GOT3 (cell line): ENCODE results near the gene PFKFB3.
"Not testable (repeated sequence)": the region's sequence is repeated elsewhere in the genome, so short reads cannot be mapped to it uniquely, and the experiment has no call there.

Experiments used
- DNase-seq: peaks from one replicate; lab custom pipeline; 2025; ENCODE audit warnings: mixed read lengths; lab: John Stamatoyannopoulos, UW

Gene PFKFB3

DNA sequence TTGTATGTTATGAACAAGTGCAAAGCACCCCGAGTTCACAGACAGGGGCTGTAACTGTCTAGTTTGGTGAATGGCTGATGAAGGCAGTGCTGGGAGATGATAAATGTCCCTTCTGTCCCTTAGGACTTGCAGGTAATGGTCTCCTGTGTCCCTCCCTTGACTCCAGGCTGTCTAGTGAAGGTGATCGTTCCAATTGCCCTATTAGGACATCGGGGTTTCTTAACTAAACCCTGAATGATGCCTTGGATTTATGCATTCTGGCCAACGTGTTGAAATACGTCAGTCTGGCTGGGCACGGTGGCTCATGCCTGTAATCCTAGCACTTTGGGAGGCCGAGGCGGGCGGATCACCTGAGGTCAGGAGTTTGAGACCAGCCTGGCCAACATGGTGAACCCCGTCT, 69.4 kb downstream of the PFKFB3 start:
- DNase-seq: no peak

DNA sequence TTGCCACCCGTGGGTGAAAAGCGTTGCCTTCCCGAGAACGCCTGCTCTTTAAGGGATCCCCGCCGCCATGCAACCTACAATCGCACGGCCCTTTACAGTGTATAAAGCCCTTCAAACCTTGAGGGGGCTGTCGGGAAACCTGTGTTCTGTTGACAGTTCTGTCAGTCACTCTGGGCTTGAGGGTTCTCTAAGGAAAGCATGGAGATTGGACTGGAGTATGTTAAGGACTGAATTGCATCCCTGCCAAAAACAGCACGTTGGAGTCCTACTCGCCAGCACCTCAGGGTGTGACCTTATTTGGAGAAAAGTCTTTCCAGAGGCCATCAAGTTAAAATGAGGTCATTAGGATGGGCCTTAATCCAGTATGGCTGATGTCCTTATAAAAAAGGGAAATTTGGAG, 70.6 kb downstream of the PFKFB3 start:
- no peak for DNase-seq

DNA sequence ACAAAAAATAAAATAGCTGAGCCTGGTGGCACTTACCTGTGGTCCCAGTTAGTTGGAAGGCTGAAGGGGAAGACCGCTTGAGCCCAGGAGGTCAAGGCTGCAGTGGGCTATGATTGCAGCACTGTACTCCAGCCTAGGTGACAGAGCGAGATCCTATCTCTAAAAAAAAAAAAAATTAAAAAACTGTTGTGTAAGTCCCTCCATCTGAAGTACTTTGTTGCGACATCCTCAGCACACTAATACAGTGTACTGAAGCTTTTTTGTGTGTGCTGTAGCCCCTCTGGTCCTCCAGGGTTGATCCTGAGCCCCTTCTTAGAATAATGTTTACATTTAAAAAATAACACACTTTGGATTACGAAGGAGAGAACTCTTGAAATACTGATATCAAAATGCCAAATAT, 71.3 kb downstream of the PFKFB3 start:
- no peak for DNase-seq

DNA sequence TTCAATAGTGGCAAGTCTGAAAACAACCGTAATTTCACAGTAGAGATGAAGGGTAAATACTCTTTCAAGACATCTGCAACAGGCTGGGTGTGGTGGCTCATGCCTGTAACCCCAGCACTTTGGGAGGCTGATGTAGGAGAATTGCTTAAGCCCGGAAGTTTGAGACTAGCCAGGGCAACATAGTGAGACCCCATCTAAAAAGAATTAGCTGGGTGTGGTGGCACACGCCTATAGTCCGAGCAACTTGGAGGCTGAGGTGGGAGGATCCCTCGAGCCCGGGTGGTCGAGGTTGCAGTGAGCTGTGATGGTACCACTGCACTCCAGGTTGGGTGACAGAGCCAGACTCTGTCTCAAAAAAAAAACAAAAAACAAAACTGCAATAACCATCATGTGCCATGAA, 71.8 kb downstream of the PFKFB3 start:
- DNase-seq: no peak

- peak; percentile 75 for DNase-seq
Measured at GRCh38 chr10:6275022-6275997, 72.6 kb downstream of the PFKFB3 start.

DNA sequence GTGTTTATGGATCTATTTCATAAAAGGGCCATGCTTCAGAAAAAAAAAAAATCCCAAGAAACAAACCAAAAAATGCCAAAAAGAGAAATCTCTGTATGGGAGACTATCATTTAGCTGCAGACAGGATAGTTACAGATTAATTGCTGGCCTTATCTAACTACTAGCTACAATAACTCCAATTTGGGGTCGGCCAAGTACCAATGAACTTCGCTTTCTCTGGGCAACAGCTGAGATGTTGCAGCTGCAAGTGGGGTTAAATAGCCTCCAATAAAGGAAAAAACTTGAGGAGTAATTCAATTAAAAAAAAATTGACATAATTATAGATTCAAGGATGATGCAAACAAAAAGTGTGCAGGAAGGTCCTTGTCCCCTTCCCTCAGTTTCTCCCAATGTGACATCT, 73.6 kb downstream of the PFKFB3 start:
- DNase-seq: no peak

DNA sequence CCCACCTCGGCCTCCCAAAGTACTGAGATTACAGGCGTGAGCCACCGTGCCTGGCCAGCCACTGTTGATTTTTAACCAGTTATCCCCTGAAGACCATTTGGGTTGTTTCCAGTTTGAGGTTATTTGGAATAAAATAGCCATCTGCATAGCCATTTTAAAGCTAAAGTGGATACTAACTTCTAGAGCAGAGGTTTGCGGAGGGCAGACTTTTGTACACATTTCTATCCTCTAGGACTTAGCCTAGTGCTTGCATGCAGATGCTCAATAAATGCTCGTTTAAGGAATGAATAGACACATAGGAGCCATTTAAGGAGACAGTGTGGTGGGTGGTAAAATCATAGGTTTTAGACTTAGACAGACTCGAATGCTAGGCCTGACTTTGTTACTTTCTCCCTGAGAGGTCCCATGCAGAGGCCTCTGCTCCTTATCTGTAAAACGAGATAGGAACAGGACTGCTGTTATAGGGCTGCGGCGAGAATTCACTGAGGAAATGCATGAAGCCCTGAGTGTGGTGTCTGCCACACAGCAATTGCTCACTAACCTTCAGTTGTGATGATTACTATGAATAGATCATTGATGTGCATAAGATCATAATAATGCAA, 75.9 kb downstream of the PFKFB3 start:
- no peak for DNase-seq

DNA sequence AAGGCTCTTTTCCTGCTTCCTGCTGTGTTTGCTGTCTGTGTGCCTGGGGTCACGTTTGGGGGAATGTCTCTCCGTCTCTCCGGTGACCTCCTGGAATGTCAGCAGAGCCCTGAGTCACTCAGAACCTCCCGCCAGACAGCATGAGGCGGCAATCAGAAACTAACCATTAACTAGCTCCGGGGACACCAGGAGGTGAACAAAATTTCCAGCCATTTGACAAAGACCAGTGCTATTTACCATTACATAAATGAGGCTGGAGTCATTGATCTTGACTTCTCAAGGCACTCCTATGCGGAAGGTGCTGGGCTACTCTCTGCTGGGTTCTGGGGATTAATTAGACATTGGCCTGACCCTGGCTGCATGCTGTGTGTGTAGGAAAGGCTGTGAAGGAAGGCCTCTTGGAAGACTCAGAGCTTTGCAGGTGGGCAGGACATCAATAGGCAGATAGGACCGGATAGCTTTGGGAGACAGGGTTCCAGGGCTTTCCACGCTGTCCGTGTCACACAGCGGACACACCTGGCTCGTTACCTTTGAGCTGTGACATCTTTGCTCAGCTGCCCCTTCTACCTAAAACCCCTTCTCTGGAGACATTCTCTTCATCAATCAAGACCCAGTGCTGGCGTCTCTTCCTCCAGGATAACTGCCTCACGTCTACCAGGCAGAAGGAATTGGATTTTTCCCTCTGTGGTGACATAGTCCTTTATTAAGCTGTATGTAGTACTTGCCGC, 77.0 kb downstream of the PFKFB3 start:
- no peak for DNase-seq

GRCh38 chr10:6280291-6280690, 77.6 kb downstream of the PFKFB3 start:
- DNase-seq: no peak

DNA sequence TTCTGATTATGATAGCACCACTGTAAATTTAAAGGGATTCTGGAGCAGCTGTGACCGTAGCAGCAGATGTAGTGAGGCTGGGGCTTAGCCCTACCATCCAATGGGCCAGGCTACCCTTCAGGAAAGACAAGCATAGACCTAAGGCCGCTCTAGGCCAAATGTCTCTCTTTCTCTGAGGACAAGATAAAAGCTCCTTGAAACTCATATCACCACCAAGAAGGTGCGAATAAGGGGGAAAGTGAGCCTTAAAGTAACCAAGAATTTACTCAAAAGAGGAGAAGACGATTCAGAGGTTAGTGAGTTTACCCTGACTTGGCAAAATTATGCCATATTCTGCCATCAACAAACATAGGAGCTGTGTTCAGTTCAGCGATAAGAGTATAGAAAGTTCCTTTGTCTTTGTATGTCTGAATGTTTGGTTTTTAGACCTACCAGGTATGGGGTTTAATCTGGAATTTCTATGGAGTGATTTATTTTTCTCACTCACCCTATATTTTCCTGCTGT, 79.8 kb downstream of the PFKFB3 start:
- no peak for DNase-seq

GRCh38 chr10:6283655-6284054, 80.9 kb downstream of the PFKFB3 start:
- DNase-seq: no peak

DNA sequence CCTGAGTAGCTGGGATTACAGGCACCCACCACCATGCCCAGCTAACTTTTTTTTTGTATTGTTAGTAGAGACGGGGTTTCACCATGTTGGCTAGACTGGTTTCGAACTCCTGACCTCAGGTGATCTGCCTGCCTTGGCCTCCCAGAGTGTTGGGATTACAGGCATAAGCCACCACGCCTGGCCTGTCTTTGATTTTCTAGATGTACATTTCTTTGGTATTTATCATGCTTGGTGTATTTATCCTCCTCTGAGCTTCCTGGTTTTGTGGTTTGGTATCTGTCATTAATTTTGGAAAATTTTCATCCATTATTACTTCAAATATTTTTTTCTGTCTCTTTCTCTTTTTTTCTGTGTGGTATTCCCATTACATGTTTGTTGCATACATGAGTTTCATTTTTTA, 87.9 kb downstream of the PFKFB3 start:
- not testable (repeated sequence) for DNase-seq

DNA sequence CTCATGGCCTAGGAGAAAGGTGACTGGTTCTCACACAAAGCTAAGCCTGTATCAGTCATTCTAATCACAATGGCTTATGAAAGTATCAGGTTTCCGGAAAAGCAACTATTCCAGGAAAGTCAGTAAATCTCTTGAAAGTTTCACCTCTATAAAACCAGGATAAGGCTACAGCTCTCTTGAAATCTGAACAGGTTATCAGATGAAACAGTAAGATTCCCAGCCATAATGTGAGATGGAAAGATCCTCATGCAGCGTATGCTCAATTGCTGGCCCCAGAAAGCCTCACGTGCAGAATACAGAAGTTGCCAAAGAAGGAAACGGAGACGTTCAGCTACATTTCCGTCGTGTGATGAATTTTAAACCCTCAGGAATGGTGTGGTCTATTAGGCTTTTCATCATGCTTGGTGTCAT, 90.0 kb downstream of the PFKFB3 start:
- no peak for DNase-seq

GRCh38 chr10:6296425-6296824, 93.7 kb downstream of the PFKFB3 start:
- DNase-seq: not testable (repeated sequence)

GRCh38 chr10:6296828-6297251, 94.1 kb downstream of the PFKFB3 start:
- no peak for DNase-seq

GRCh38 chr10:6297522-6297921, 94.8 kb downstream of the PFKFB3 start:
- no peak for DNase-seq

- DNase-seq: no peak
Measured at GRCh38 chr10:6297951-6298381, 95.2 kb downstream of the PFKFB3 start.

DNA sequence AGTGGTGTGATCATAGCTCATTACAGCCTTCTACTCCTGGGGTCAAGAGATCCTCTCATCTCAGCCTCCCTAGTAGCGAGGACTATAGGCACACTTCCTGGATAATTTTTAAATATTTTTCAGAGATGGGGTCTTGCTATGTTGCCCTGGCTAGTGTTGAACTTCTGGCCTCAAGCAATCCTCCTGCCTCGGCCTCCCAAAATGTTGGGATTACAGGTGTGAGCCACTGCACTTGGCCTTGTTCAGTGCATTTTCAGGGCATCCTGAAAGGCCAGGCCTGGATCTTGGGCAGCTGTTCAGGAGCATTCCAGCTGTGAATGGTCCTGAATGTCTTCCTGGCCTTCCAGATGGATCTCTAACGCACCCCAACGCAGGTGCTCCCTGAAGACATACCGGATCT, 95.7 kb downstream of the PFKFB3 start:
- no peak for DNase-seq

- DNase-seq: no peak
Measured at GRCh38 chr10:6299234-6299633, 96.5 kb downstream of the PFKFB3 start.

GRCh38 chr10:6299743-6300105, 97.0 kb downstream of the PFKFB3 start:
- DNase-seq: no peak

DNA sequence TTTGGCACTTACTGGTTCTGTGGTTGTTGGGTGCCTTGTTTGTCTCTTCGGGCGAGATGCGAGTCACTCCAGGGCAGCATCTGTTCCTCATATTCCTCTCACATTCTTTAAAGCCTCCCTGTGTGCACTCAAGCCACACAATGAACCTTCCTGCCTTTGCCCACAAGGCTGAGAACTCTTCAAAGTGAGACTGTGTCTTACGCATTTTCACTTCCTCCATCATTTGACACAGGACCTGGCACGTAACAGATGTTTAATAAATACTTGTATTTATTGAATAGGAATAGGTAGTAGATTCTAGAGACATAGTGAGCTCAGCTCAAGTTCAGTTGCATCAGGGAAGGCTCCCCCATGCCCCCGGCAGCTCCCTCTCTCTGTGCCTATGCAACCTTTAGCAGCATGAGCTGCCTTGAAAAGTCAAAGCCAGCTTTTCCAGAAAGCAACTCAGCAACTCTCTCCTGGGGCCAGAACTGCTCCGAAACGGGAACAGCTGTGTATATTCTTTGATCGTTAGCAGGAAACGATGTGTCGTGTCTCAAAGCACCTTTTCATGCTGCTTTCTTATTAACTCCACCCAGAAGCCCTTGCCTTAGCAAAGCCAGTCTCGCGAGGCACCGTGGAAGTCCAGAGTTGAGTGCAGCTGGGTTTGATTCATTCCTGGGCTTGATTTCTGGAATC, 97.5 kb downstream of the PFKFB3 start:
- no peak for DNase-seq
